CD4-positive, alpha-beta T cell (primary cell): Measurements from ENCODE around the gene AQP1. TPM values are rescaled to one million over a fixed set of nuclear protein-coding genes. Genes with fewer than 3 reads are reported as not detected.

Source experiments
- ATAC-seq: fragments of 200-7000 bp; cut with Tn5 transposase; one replicate; pipeline ENCODE4 v1.10.0; 2022; ENCODE audit warnings: mild to moderate bottlenecking; ENCODE audit not compliant: poor library complexity
- CTCF ChIA-PET: fragments of 350-600 bp; sonication (Branson Sonifier 250); formaldehyde crosslinking; loops from one replicate; lab custom pipeline; 2021; ENCODE audit warnings: antibody characterized with exemption, inconsistent platforms; lab: Charles Lee
- POLR2A ChIA-PET: fragments of 350-600 bp; sonication (Branson Sonifier 250); formaldehyde crosslinking; loops from one replicate; lab custom pipeline; 2021; ENCODE audit warnings: antibody characterized with exemption, inconsistent platforms; lab: Charles Lee
- DNase-seq, 14 experiments: peaks; one replicate each; pipeline ENCODE4 v3.0.0-alpha.2; 2013 to 2020; ENCODE audit warnings: mixed read lengths in 2 of 14
- H3K27ac ChIP-seq, 2 donors: one replicate each; pipeline versions ENCODE4 v1.5.1 to v1.7.0; 2013; ENCODE audit warnings: low read length in 2 of 2, low read depth in 1 of 2, mild to moderate bottlenecking in 1 of 2
- H3K27me3 ChIP-seq, 2 experiments: 1 replicate in 1 of 2; 2 replicates in 1 of 2; pipeline versions ENCODE4 v1.6.1 to v1.7.0; 2013; ENCODE audit warnings: low read length in 2 of 2, control low read depth in 1 of 2, mild to moderate bottlenecking in 1 of 2, moderate library complexity in 1 of 2; ENCODE audit not compliant: insufficient read depth in 2 of 2, control insufficient read depth in 1 of 2
- H3K36me3 ChIP-seq: one replicate; pipeline ENCODE4 v1.6.1; 2013; ENCODE audit warnings: low read length, control low read depth; ENCODE audit not compliant: insufficient read depth
- H3K4me1 ChIP-seq: one replicate; pipeline ENCODE4 v1.6.1; 2013; ENCODE audit warnings: low read length, control low read depth; ENCODE audit not compliant: insufficient read depth
- H3K4me3 ChIP-seq: one replicate; pipeline ENCODE4 v1.5.1; 2013; ENCODE audit warnings: mild to moderate bottlenecking, low read length, moderate library complexity
- H3K9me3 ChIP-seq, 2 experiments: 1 replicate in 1 of 2; 2 replicates in 1 of 2; pipeline versions ENCODE4 v1.6.1 to v1.7.0; 2013; ENCODE audit warnings: low read length in 2 of 2, mild to moderate bottlenecking in 2 of 2, control low read depth in 1 of 2, moderate library complexity in 1 of 2; ENCODE audit not compliant: control insufficient read depth in 1 of 2, insufficient read depth in 1 of 2
- H3K27ac Mint-ChIP-seq: one replicate; pipeline ENCODE4 v1.8.0; 2020; ENCODE audit warnings: mixed read lengths
- H3K27me3 Mint-ChIP-seq: one replicate; pipeline ENCODE4 v1.8.0; 2021; ENCODE audit warnings: mixed read lengths
- H3K36me3 Mint-ChIP-seq: one replicate; pipeline ENCODE4 v1.8.0; 2021; ENCODE audit warnings: low read depth, mixed read lengths
- H3K4me1 Mint-ChIP-seq: one replicate; pipeline ENCODE4 v1.8.0; 2021; ENCODE audit warnings: low read depth, mixed read lengths
- H3K4me3 Mint-ChIP-seq: one replicate; pipeline ENCODE4 v1.8.0; 2020; ENCODE audit warnings: mild to moderate bottlenecking, mixed read lengths
- H3K9me3 Mint-ChIP-seq: one replicate; pipeline ENCODE4 v1.8.0; 2020; ENCODE audit warnings: mixed read lengths
- CTCF ChIP-seq: fragments of 200-600 bp; IDR thresholded peaks from one replicate; pipeline ENCODE4 v1.8.0; 2022; ENCODE audit warnings: antibody characterized with exemption, mild to moderate bottlenecking
- intact Hi-C, 2 experiments: fragments of 100-400 bp; cut with DNase I in 1 of 2; cut with micrococcal nuclease in 1 of 2; formaldehyde crosslinking; loops; one replicate each; pipeline versions ENCODE4 v1.15.1 to v1.9.0; 2023 to 2025; cut with DNase I, micrococcal nuclease
- total RNA-seq, 174 experiments: library from RNA in 2 of 174; stranded (reverse) in 2 of 174; gene quantifications; one replicate each; pipeline ENCODE4 v1.2.3 and lab custom pipeline; 2021 to 2026

Gene AQP1
- total RNA-seq, 2 experiments from 2014 or later: 0.17 to 0.22 TPM

GRCh38 chr7:30973791-30974604, 62.3 kb downstream of the AQP1 start:
- ChIA-PET CTCF (interaction anchor here (1.3 kb wide), 1 partner anchor 10 kb away, joined by 4 read pairs; no protein-coding TSS in a partner anchor), POLR2A (no interaction called here)
- Histone ChIP-seq H3K36me3 (no peaks in the 10 kb centered on the region), H3K9me3 (no peaks in the 10 kb centered on the region), H3K4me3 (no peak overlapping the region), H3K27me3 (peaks cover 4 to 5% of the 10 kb centered on the region in 2 experiments), H3K4me1 (peaks cover 3% of the 10 kb centered on the region), H3K27ac (no peak overlapping the region)
- TF ChIP-seq CTCF: no peak
- no peaks in the 10 kb centered on the region for H3K4me1 Mint-ChIP-seq
- no peak for ATAC-seq
- no peak for DNase-seq
- H3K4me3 Mint-ChIP-seq: no peak overlapping the region
- H3K36me3 Mint-ChIP-seq: no peaks in the 10 kb centered on the region
- no peak overlapping the region for H3K27ac Mint-ChIP-seq
- H3K27me3 Mint-ChIP-seq: peaks cover 27% of the 10 kb centered on the region
- H3K9me3 Mint-ChIP-seq: no peaks in the 10 kb centered on the region
- intact Hi-C loops: no loop called here

- no peak for ATAC-seq
- H3K4me1 Mint-ChIP-seq: no peaks in the 10 kb centered on the region
- ChIA-PET POLR2A (no interaction called here), CTCF (no interaction called here)
- no peaks in the 10 kb centered on the region for H3K36me3 ChIP-seq
- TF ChIP-seq CTCF: peak; percentile 16
- H3K36me3 Mint-ChIP-seq: no peaks in the 10 kb centered on the region
- intact Hi-C loops: no loop called here
- H3K27ac Mint-ChIP-seq: no peak overlapping the region
- peaks cover 4 to 10% of the 10 kb centered on the region in 2 experiments for H3K27me3 ChIP-seq
- H3K27me3 Mint-ChIP-seq: peaks cover 32% of the 10 kb centered on the region
- no peak overlapping the region for H3K4me3 Mint-ChIP-seq
- no peaks in the 10 kb centered on the region for H3K9me3 ChIP-seq
- H3K4me1 ChIP-seq: peaks cover 3% of the 10 kb centered on the region
- no peak overlapping the region for H3K4me3 ChIP-seq
- DNase-seq: peak in 3 of 14 experiments; percentile 16 to 53 (median 51)
- H3K27ac ChIP-seq: no peak overlapping the region
- no peaks in the 10 kb centered on the region for H3K9me3 Mint-ChIP-seq
These were observed 63.1 kb downstream of the AQP1 start for GRCh38 chr7:30974605-30975255.

Other genes starting within 250 kb of the AQP1 start
- not detected for gene CRHR2, start 229.4 kb upstream of the AQP1 start, total RNA-seq
- gene INMT, start 159.7 kb upstream of the AQP1 start, total RNA-seq: under 1 TPM; 0.36 to 0.69 TPM
- gene MINDY4, start 140.4 kb upstream of the AQP1 start, total RNA-seq: under 1 TPM; 0.36 to 0.60 TPM
- not detected for gene GHRHR, start 52.1 kb downstream of the AQP1 start, total RNA-seq
- gene ADCYAP1R1, start 140.5 kb downstream of the AQP1 start, total RNA-seq: not detected